H1 (cell line): ENCODE results near the gene SGCE. TPM values are rescaled to one million over a fixed set of nuclear protein-coding genes. Genes with fewer than 3 reads are reported as not detected.

Experiments used
- CTCF ChIA-PET: fragments of 300-600 bp; sonication (Branson Sonifier 250); formaldehyde crosslinking; loops from one replicate; lab custom pipeline; 2021; ENCODE audit not compliant: partially characterized antibody; lab: Charles Lee
- POLR2A ChIA-PET: fragments of 300-600 bp; sonication (Branson Sonifier 250); formaldehyde crosslinking; loops from one replicate; lab custom pipeline; 2021; ENCODE audit warnings: inconsistent platforms; ENCODE audit not compliant: partially characterized antibody; lab: Charles Lee
- DNase-seq, 2 experiments: peaks; one replicate each; pipeline versions ENCODE4 v3.0.0 to v3.0.0-alpha.2; 2010 to 2022; ENCODE audit warnings: low spot score in 2 of 2, low read depth in 1 of 2, mixed read lengths in 1 of 2
- FAIRE-seq: peaks from 2 replicates; lab custom pipeline; 2011; peaks lifted over from hg19 to GRCh38; lab: Jason Lieb, UNC
- H2AFZ ChIP-seq: 2 replicates; pipeline ENCODE4 v1.8.1; 2012; ENCODE audit warnings: low read length, inconsistent platforms
- H2AK5ac ChIP-seq: 2 replicates; pipeline ENCODE4 v1.6.1; 2013; ENCODE audit warnings: low read depth, low read length
- H2BK120ac ChIP-seq: replicated peaks from 2 replicates; pipeline ENCODE3; 2013; ENCODE audit warnings: low read depth, low read length, inconsistent platforms
- H2BK12ac ChIP-seq: 2 replicates; pipeline ENCODE4 v1.6.1; 2013; ENCODE audit warnings: low read depth, low read length
- H2BK15ac ChIP-seq: 2 replicates; pipeline ENCODE4 v1.6.1; 2013; ENCODE audit warnings: low read length
- H2BK20ac ChIP-seq: 2 replicates; pipeline ENCODE4 v1.6.1; 2013; ENCODE audit warnings: low read length
- H2BK5ac ChIP-seq: 2 replicates; pipeline ENCODE4 v1.6.1; 2013; ENCODE audit warnings: low read depth, low read length
- H3K14ac ChIP-seq: 2 replicates; pipeline ENCODE4 v1.6.1; 2013; ENCODE audit warnings: inconsistent platforms; ENCODE audit not compliant: insufficient read length
- H3K18ac ChIP-seq: 2 replicates; pipeline ENCODE4 v1.6.1; 2013; ENCODE audit warnings: low read length; ENCODE audit errors: extremely low read depth
- H3K23ac ChIP-seq: 2 replicates; pipeline ENCODE4 v1.6.1; 2013; ENCODE audit warnings: inconsistent platforms; ENCODE audit not compliant: insufficient read length
- H3K23me2 ChIP-seq: 2 replicates; pipeline ENCODE4 v1.6.1; 2013; ENCODE audit warnings: low read depth, low read length
- H3K27ac ChIP-seq: 2 replicates; pipeline ENCODE4 v1.6.1; 2011; ENCODE audit warnings: low read depth, low read length, inconsistent platforms
- H3K27me3 ChIP-seq, 4 experiments: replicated peaks in 1 of 4; 1 replicate in 1 of 4; 2 replicates in 3 of 4; pipeline versions ENCODE4 v1.6.1 to v1.8.1; 2011 to 2013; ENCODE audit warnings: low read length in 3 of 4, mild to moderate bottlenecking in 3 of 4, inconsistent platforms in 2 of 4, mixed read lengths in 2 of 4, moderate library complexity in 1 of 4; ENCODE audit not compliant: control insufficient read depth in 3 of 4, insufficient read depth in 3 of 4; ENCODE audit errors: extremely low read depth in 1 of 4
- H3K36me3 ChIP-seq, 4 experiments: 2 replicates each; pipeline versions ENCODE4 v1.6.1 to v1.8.1; 2011 to 2013; ENCODE audit warnings: mild to moderate bottlenecking in 4 of 4, low read length in 3 of 4, moderate library complexity in 2 of 4, control low read depth in 1 of 4, inconsistent platforms in 1 of 4; ENCODE audit not compliant: insufficient read depth in 4 of 4, control insufficient read depth in 2 of 4
- H3K4ac ChIP-seq: replicated peaks from 2 replicates; pipeline ENCODE3; 2013; ENCODE audit warnings: low read length, low read depth, mixed read lengths, inconsistent platforms; ENCODE audit not compliant: insufficient read length
- H3K4me1 ChIP-seq, 4 experiments: replicated peaks in 1 of 4; 1 replicate in 1 of 4; 2 replicates in 3 of 4; pipeline versions ENCODE4 v1.6.1 to v1.8.1; 2011 to 2013; ENCODE audit warnings: low read length in 3 of 4, inconsistent platforms in 2 of 4, mixed read lengths in 1 of 4; ENCODE audit not compliant: insufficient read depth in 4 of 4, control insufficient read depth in 3 of 4
- H3K4me2 ChIP-seq, 2 experiments: 2 replicates each; pipeline versions ENCODE4 v1.6.1 to v1.8.1; 2011 to 2013; ENCODE audit warnings: low read depth in 2 of 2, low read length in 2 of 2, control low read depth in 1 of 2, inconsistent platforms in 1 of 2, mild to moderate bottlenecking in 1 of 2; ENCODE audit not compliant: insufficient read depth in 1 of 2
- H3K4me3 ChIP-seq, 4 experiments: fragments of 200-600, 300-600 bp in 1 of 4; sonication (generic), shearing (Covaris generic), sonication (Bioruptor Twin) in 1 of 4; 2 replicates each; pipeline versions ENCODE4 v1.5.1 to v1.8.1; 2011 to 2016; ENCODE audit warnings: low read length in 4 of 4, low read depth in 3 of 4, control low read depth in 2 of 4, inconsistent platforms in 2 of 4, mild to moderate bottlenecking in 2 of 4, mixed read lengths in 1 of 4, moderate library complexity in 1 of 4; ENCODE audit not compliant: insufficient read depth in 2 of 4; ENCODE audit errors: extremely low read depth in 1 of 4
- H3K56ac ChIP-seq: replicated peaks from 2 replicates; pipeline ENCODE3; 2013; ENCODE audit warnings: low read depth, mild to moderate bottlenecking, mixed read lengths, low read length, inconsistent platforms; ENCODE audit not compliant: insufficient read length
- H3K79me1 ChIP-seq: 2 replicates; pipeline ENCODE4 v1.6.1; 2013; ENCODE audit warnings: low read depth, low read length, control low read depth
- H3K79me2 ChIP-seq, 2 experiments: 2 replicates each; pipeline versions ENCODE4 v1.6.1 to v1.8.1; 2012 to 2013; ENCODE audit warnings: low read length in 2 of 2, mild to moderate bottlenecking in 2 of 2, inconsistent platforms in 1 of 2; ENCODE audit not compliant: insufficient read depth in 2 of 2, control insufficient read depth in 1 of 2
- H3K9ac ChIP-seq, 4 experiments: replicated peaks in 1 of 4; 1 replicate in 1 of 4; 2 replicates in 3 of 4; pipeline versions ENCODE4 v1.6.1 to v1.8.1; 2011 to 2013; ENCODE audit warnings: low read depth in 3 of 4, low read length in 3 of 4, control low read depth in 2 of 4, mild to moderate bottlenecking in 2 of 4, moderate library complexity in 2 of 4, inconsistent platforms in 1 of 4; ENCODE audit errors: extremely low read depth in 1 of 4
- H3K9me3 ChIP-seq, 2 experiments: 2 replicates each; pipeline versions ENCODE4 v1.6.1 to v1.8.1; 2012 to 2013; ENCODE audit warnings: mild to moderate bottlenecking in 2 of 2, moderate library complexity in 2 of 2, control low read depth in 1 of 2, inconsistent platforms in 1 of 2, low read depth in 1 of 2, low read length in 1 of 2, mixed read lengths in 1 of 2; ENCODE audit not compliant: insufficient read depth in 2 of 2
- H4K20me1 ChIP-seq, 2 experiments: replicated peaks in 1 of 2; 2 replicates each; pipeline versions ENCODE3 to v1.8.1; 2011 to 2013; ENCODE audit warnings: inconsistent platforms in 2 of 2, low read length in 2 of 2, mild to moderate bottlenecking in 1 of 2; ENCODE audit not compliant: insufficient read depth in 2 of 2, control insufficient read depth in 1 of 2
- H4K5ac ChIP-seq: 2 replicates; pipeline ENCODE4 v1.6.1; 2013; ENCODE audit warnings: low read length, low read depth, mixed read lengths, inconsistent platforms; ENCODE audit not compliant: insufficient read length
- H4K8ac ChIP-seq: 2 replicates; pipeline ENCODE4 v1.8.0; 2013; ENCODE audit warnings: mild to moderate bottlenecking, moderate library complexity, low read length, inconsistent platforms; ENCODE audit not compliant: insufficient read depth; ENCODE audit errors: extremely low read depth
- H4K91ac ChIP-seq: replicated peaks from 2 replicates; pipeline ENCODE3; 2013; ENCODE audit warnings: low read length, mixed read lengths, inconsistent platforms; ENCODE audit not compliant: insufficient read length
- BCL11A ChIP-seq, 2 experiments: IDR thresholded peaks; one replicate each; pipeline ENCODE4 v1.6.1; 2011; ENCODE audit warnings: low read depth in 2 of 2, low read length in 2 of 2, mild to moderate bottlenecking in 2 of 2
- CREB1 ChIP-seq: IDR thresholded peaks from 2 replicates; pipeline ENCODE4 v1.6.1; 2012; ENCODE audit warnings: inconsistent platforms
- POLR2AphosphoS5 ChIP-seq: IDR thresholded peaks from 2 replicates; pipeline ENCODE4 v1.6.1; 2011; ENCODE audit warnings: low read depth, low read length
- RNF2 ChIP-seq: fragments of 200-900, 300-1000 bp; sonication (generic); IDR thresholded peaks from 2 replicates; pipeline ENCODE4 v1.7.1; 2016; ENCODE audit warnings: borderline replicate concordance, low read depth, mild to moderate bottlenecking, antibody characterized with exemption, low read length; ENCODE audit not compliant: poor library complexity, severe bottlenecking; ENCODE audit errors: missing control alignments
- polyA plus RNA-seq, 7 experiments: library from polyadenylated mRNA; depleted of rRNA in 3 of 7; stranded (reverse) in 5 of 7; unstranded in 2 of 7; fragments of >200 nt in 5 of 7; fragments of 200-250 nt in 2 of 7; gene quantifications; 1 replicate in 5 of 7; 2 replicates in 1 of 7; 4 replicates in 1 of 7; pipeline versions ENCODE4 v1.2.1 to v1.2.3, GENCODE V29; 2011 to 2013; ENCODE audit warnings: missing spikeins in 2 of 7, mixed read lengths in 2 of 7
- total RNA-seq: library from RNA; stranded (reverse); fragmentation: NEBNext Ultra II Directional; extraction: Animal tissue kit (Norgen Biotek cat#: 25700); gene quantifications from 2 replicates; pipeline ENCODE4 v1.2.1, GENCODE V29; 2021
- TF ChIP-seq, protein P1 (sequence below): IDR thresholded peaks from 2 replicates; pipeline ENCODE4 v1.6.1; 2011; ENCODE audit warnings: low read length, improper control_type of control experiment
- TF ChIP-seq, protein P2 (sequence below), 3 experiments: IDR thresholded peaks; 1 replicate in 2 of 3; 2 replicates in 1 of 3; pipeline versions ENCODE4 v1.5.1 to v1.6.1; 2011; ENCODE audit warnings: low read length in 3 of 3, mild to moderate bottlenecking in 3 of 3, inconsistent platforms in 2 of 3, low read depth in 1 of 3, moderate library complexity in 1 of 3; ENCODE audit not compliant: insufficient read depth in 1 of 3; ENCODE audit errors: control extremely low read depth in 1 of 3
- TF ChIP-seq, protein P3 (sequence below): IDR thresholded peaks from 2 replicates; pipeline ENCODE4 v1.6.1; 2012; ENCODE audit warnings: low read length, inconsistent platforms

Gene SGCE
- total and polyA plus RNA-seq, 2 of the 8 experiments (the other 6 are each of a cell fraction or from before 2014, with no cell fraction given): 12.8 to 25.0 TPM

DNA sequence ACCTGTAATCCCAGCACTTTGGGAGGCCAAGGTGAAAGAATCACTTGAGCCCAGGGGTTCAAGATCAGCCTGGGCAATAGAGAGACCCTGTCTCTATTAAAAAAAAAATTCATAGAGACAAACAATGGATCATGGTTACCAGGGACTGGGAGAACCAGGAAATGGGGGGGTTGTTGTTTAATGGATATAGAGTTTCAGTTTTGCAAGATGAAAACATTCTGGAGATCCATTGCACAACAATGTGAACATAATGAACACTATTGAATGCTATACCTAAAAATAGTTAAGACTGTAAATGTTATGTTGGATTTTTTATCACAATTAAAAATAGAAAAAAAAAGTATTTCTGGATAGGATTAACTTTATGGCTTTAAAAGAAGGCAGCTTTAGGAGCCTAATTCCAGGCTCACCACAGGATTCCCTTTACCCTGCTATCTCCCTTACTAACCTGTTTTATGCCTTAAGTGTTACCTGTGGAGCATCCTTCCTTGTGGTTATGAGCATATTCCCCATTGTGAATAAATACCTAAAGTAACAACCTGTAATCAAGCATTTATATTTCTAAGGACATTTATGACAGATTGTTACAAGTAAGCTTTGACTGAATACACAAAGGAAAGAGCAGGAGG is 45.1 kb upstream of the SGCE start:
- no peaks in the 10 kb centered on the region for H4K20me1 ChIP-seq
- H3K79me2 ChIP-seq: no peaks in the 10 kb centered on the region
- no peak overlapping the region for H2BK120ac ChIP-seq
- DNase-seq (no peak), FAIRE-seq (no peak)
- no peak overlapping the region for H3K4me2 ChIP-seq
- no peak overlapping the region for H3K56ac ChIP-seq
- POLR2A ChIA-PET: interaction anchor here (0.6 kb wide), 1 partner anchor 176 kb away, joined by 3 read pairs; no protein-coding TSS in a partner anchor
- H4K91ac ChIP-seq: no peak overlapping the region
- no peaks in the 10 kb centered on the region for H3K36me3 ChIP-seq
- H4K5ac ChIP-seq: no peak overlapping the region
- no peak overlapping the region for H3K18ac ChIP-seq
- no peak overlapping the region for H3K23ac ChIP-seq
- no peak overlapping the region for H2BK5ac ChIP-seq
- H3K4me1 ChIP-seq: peaks cover 0 to 3% (median 0%) of the 10 kb centered on the region in 4 experiments; a peak in 2 of 7 replicates
- H3K9me3 ChIP-seq: peaks cover 0 to 3% of the 10 kb centered on the region in 2 experiments; a peak in 1 of 4 replicates
- H2BK20ac ChIP-seq: no peak overlapping the region
- H2AFZ ChIP-seq: peak overlapping the region; percentile 18; the same call in 1 of the 2 replicates
- no peaks in the 10 kb centered on the region for H3K23me2 ChIP-seq
- H3K79me1 ChIP-seq: no peaks in the 10 kb centered on the region
- peak overlapping the region; percentile 41; the same call in 1 of the 2 replicates for H3K27ac ChIP-seq
- no peak overlapping the region for H3K14ac ChIP-seq
- no peaks in the 10 kb centered on the region for H3K27me3 ChIP-seq
- no peak overlapping the region for H2BK12ac ChIP-seq
- no peak overlapping the region for H3K4ac ChIP-seq
- TF ChIP-seq POLR2AphosphoS5 (no peak), BCL11A (IDR thresholded peaks at IDR 0.05; ENCODE audit: low read depth in 2 of 2, low read length in 2 of 2) (no peak), CREB1 (no peak), RNF2 (no peak)
- TF ChIP-seq, protein P1, sequence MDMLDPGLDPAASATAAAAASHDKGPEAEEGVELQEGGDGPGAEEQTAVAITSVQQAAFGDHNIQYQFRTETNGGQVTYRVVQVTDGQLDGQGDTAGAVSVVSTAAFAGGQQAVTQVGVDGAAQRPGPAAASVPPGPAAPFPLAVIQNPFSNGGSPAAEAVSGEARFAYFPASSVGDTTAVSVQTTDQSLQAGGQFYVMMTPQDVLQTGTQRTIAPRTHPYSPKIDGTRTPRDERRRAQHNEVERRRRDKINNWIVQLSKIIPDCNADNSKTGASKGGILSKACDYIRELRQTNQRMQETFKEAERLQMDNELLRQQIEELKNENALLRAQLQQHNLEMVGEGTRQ: no peak
- TF ChIP-seq, protein P2, sequence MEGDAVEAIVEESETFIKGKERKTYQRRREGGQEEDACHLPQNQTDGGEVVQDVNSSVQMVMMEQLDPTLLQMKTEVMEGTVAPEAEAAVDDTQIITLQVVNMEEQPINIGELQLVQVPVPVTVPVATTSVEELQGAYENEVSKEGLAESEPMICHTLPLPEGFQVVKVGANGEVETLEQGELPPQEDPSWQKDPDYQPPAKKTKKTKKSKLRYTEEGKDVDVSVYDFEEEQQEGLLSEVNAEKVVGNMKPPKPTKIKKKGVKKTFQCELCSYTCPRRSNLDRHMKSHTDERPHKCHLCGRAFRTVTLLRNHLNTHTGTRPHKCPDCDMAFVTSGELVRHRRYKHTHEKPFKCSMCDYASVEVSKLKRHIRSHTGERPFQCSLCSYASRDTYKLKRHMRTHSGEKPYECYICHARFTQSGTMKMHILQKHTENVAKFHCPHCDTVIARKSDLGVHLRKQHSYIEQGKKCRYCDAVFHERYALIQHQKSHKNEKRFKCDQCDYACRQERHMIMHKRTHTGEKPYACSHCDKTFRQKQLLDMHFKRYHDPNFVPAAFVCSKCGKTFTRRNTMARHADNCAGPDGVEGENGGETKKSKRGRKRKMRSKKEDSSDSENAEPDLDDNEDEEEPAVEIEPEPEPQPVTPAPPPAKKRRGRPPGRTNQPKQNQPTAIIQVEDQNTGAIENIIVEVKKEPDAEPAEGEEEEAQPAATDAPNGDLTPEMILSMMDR (IDR thresholded peaks at IDR 0.05; ENCODE audit: control extremely low read depth in 1 of 3, insufficient read depth in 1 of 3, low read depth in 1 of 3, low read length in 3 of 3): no peak
- TF ChIP-seq, protein P3, sequence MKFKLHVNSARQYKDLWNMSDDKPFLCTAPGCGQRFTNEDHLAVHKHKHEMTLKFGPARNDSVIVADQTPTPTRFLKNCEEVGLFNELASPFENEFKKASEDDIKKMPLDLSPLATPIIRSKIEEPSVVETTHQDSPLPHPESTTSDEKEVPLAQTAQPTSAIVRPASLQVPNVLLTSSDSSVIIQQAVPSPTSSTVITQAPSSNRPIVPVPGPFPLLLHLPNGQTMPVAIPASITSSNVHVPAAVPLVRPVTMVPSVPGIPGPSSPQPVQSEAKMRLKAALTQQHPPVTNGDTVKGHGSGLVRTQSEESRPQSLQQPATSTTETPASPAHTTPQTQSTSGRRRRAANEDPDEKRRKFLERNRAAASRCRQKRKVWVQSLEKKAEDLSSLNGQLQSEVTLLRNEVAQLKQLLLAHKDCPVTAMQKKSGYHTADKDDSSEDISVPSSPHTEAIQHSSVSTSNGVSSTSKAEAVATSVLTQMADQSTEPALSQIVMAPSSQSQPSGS: no peak
- H3K4me3 ChIP-seq: no peak overlapping the region
- H2BK15ac ChIP-seq: no peak overlapping the region
- H3K9ac ChIP-seq: no peak overlapping the region
- H2AK5ac ChIP-seq: no peak overlapping the region
- H4K8ac ChIP-seq: no peak overlapping the region
- CTCF ChIA-PET: no interaction called here
